CD4-positive, alpha-beta T cell treated with Interleukin-17A for 4 hours (primary cell): ENCODE measurements around the gene ZFYVE28.
A peak's percentile ranks its signal among the peaks of the same experiment; 100 is the strongest.
"Not testable (repeated sequence)": the region's sequence is repeated elsewhere in the genome, so short reads cannot be mapped to it uniquely, and the experiment has no call there.

Source experiments
- DNase-seq: peaks from one replicate; pipeline ENCODE4 v3.0.0-alpha.2; 2020; ENCODE audit warnings: mixed read lengths

The ZFYVE28 gene

DNA sequence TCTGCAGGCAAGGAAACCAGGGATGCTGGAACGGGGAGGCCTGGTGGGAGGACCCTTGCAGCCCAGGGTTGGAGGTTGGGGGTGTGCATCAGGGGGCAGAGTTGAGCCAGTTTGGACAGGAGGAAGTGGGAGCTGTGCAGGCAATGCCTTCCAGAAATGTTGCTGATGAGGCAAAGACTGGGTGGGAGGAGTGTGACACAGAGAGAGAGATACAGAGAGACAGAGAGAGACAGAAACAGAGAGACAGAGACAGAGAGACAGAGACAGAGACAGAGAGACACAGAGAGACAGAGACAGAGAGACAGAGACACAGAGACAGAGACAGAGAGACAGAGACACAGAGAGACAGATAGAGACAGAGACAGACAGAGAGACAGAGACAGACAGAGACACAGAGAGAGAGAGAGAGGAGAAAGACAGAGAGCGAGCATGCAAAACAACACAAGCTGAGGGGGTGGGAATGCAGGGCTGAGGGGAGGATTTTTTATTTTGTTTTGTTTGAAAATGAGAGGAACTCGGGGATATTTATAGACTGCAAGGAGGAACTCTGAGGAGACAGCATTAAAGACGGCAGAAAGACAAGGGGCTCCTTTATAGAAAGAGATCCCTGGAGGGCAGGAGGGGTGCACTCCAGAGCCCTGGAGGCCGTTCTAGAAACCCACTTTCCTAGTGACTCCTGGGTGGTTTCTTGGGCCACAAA lies 174.6 kb downstream of the ZFYVE28 start:
- DNase-seq: no peak

- DNase-seq: peak; percentile 100
Measured at GRCh38 chr4:2241410-2242353, 176.8 kb downstream of the ZFYVE28 start, which contains the start of the genes HAUS3 and POLN. HAUS3 (minus strand) TSS chr4:2242121; CDS start chr4:2240946, 1,175 bp downstream. POLN (minus strand) TSS chr4:2242121; CDS start chr4:2229231, 12,890 bp downstream.

GRCh38 chr4:2241003-2241402 lies 177.4 kb downstream of the ZFYVE28 start:
- no peak for DNase-seq

- DNase-seq: no peak
Measured at GRCh38 chr4:2236944-2237666, 181.3 kb downstream of the ZFYVE28 start.

DNA sequence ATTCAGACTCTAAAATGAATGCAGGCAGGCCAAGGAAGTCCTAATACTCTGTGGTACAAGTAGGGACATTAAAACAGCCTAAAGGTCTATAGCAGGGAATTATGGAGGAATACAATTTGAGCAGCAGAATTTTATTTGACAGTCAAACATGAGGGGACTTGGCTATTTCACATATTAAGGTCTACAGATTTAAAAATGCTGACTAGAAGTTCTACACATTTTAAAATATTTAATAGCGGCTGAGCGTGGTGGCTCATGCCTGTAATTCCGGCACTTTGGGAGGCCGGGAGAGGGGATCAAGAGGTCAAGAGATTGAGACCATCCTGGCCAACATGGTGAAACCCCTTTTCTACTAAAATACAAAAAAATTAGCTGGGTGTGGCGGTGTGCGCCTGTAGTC lies 187.4 kb downstream of the ZFYVE28 start:
- no peak for DNase-seq

- no peak for DNase-seq
Measured at GRCh38 chr4:2226261-2226660, 192.2 kb downstream of the ZFYVE28 start.

DNA sequence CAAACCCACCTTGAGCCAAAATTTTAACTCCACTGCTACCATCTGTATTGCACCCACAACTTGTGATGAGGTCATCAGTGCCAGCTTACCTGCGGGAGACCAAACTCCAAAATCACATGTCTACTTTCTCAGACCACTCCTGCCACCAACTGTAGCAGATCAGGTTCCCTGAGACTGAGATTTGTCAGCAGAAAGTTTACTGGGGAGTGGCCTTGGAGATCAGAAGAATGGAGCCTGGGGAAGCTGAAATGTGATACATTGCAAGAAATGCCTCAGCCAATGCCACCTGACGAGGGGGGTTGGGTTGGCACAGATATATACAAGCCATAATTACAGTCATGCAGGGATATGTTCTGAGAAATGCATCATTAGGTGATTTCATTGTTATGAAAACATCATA lies 195.6 kb downstream of the ZFYVE28 start:
- DNase-seq: no peak

GRCh38 chr4:2221378-2221777 lies 197.1 kb downstream of the ZFYVE28 start:
- not testable (repeated sequence) for DNase-seq

- peak; percentile 85 for DNase-seq
Measured at GRCh38 chr4:2220016-2220630, 198.3 kb downstream of the ZFYVE28 start.
